Neural cell (in vitro differentiated cells): Measurements from ENCODE around the gene GLA. TPM values are rescaled to one million over a fixed set of nuclear protein-coding genes. Genes with fewer than 3 reads are reported as not detected.
A peak's percentile ranks its signal among the peaks of the same experiment; 100 is the strongest.

Experiments
- H2AFZ ChIP-seq: fragments of 200-600, 300-800 bp; sonication (generic), shearing (Covaris generic); 2 replicates; pipeline ENCODE4 v1.6.0; 2014; ENCODE audit warnings: low read depth, mild to moderate bottlenecking, antibody characterized with exemption, low read length, moderate library complexity
- H3F3A ChIP-seq: fragments of 200-600 bp; shearing (Covaris generic); 2 replicates; pipeline ENCODE4 v1.6.1; 2016; ENCODE audit warnings: mild to moderate bottlenecking, moderate library complexity, mixed read lengths, antibody characterized with exemption, low read length; ENCODE audit not compliant: insufficient read depth, poor library complexity, severe bottlenecking
- H3K27ac ChIP-seq: fragments of 200-600, 300-800 bp; sonication (generic), shearing (Covaris generic); 2 replicates; pipeline ENCODE4 v1.5.1; 2014; ENCODE audit warnings: mild to moderate bottlenecking, low read length, moderate library complexity
- H3K27me3 ChIP-seq: fragments of 300-800, 200-600 bp; sonication (generic), shearing (Covaris generic); 2 replicates; pipeline ENCODE4 v1.6.0; 2014; ENCODE audit warnings: mild to moderate bottlenecking, low read depth, low read length, moderate library complexity; ENCODE audit not compliant: insufficient read depth
- H3K36me3 ChIP-seq: fragments of 300-800, 200-600 bp; sonication (generic), shearing (Covaris generic); 2 replicates; pipeline ENCODE4 v1.5.1; 2014; ENCODE audit warnings: mild to moderate bottlenecking, antibody characterized with exemption, low read length, moderate library complexity; ENCODE audit not compliant: insufficient read depth
- H3K4me2 ChIP-seq: fragments of 300-800, 200-600 bp; sonication (generic), shearing (Covaris generic); 2 replicates; pipeline ENCODE4 v1.6.0; 2014; ENCODE audit warnings: mild to moderate bottlenecking, low read length
- H3K4me3 ChIP-seq: fragments of 300-800, 200-600 bp; sonication (generic), shearing (Covaris generic); 2 replicates; pipeline ENCODE4 v1.5.1; 2014; ENCODE audit warnings: mild to moderate bottlenecking, low read length, moderate library complexity
- H3K79me2 ChIP-seq: fragments of 200-600 bp; shearing (Covaris generic); replicated peaks from 2 replicates; pipeline ENCODE4 v1.6.0; 2014; ENCODE audit warnings: mild to moderate bottlenecking, low read length, moderate library complexity; ENCODE audit not compliant: insufficient read depth
- H3K9ac ChIP-seq: fragments of 300-800, 200-600 bp; sonication (generic), shearing (Covaris generic); 2 replicates; pipeline ENCODE4 v1.6.1; 2016; ENCODE audit warnings: mild to moderate bottlenecking, low read length, mixed read lengths
- H3K9me2 ChIP-seq: fragments of 200-600 bp; shearing (Covaris generic); 2 replicates; pipeline ENCODE4 v1.6.1; 2016; ENCODE audit warnings: mild to moderate bottlenecking, low read length, mixed read lengths; ENCODE audit not compliant: insufficient read depth
- H3K9me3 ChIP-seq: fragments of 200-600, 300-800 bp; sonication (generic), shearing (Covaris generic); 2 replicates; pipeline ENCODE4 v1.6.1; 2016; ENCODE audit warnings: mild to moderate bottlenecking, mixed run types, low read length, moderate library complexity, mixed read lengths
- H4K20me1 ChIP-seq: fragments of 200-600 bp; shearing (Covaris generic); 2 replicates; pipeline ENCODE4 v1.6.1; 2016; ENCODE audit warnings: mild to moderate bottlenecking, mixed run types; ENCODE audit not compliant: insufficient read depth
- EP300 ChIP-seq: fragments of 450-650 bp; conservative IDR thresholded peaks from 2 replicates; pipeline ENCODE4 v1.6.1; 2014; ENCODE audit warnings: antibody characterized with exemption, mild to moderate bottlenecking, moderate library complexity; ENCODE audit not compliant: poor library complexity, severe bottlenecking
- EZH2 ChIP-seq: fragments of 200-600, 300-800 bp; shearing (Covaris generic), sonication (generic); IDR thresholded peaks from 2 replicates; pipeline ENCODE4 v1.6.1; 2014; ENCODE audit warnings: antibody characterized with exemption, low read length, borderline replicate concordance, mild to moderate bottlenecking; ENCODE audit not compliant: insufficient read depth, poor library complexity, severe bottlenecking
- MXI1 ChIP-seq: fragments of 450-650 bp; conservative IDR thresholded peaks from 2 replicates; pipeline ENCODE4 v1.6.1; 2014; ENCODE audit warnings: antibody characterized with exemption, mild to moderate bottlenecking; ENCODE audit not compliant: poor library complexity, severe bottlenecking
- POLR2AphosphoS5 ChIP-seq: IDR thresholded peaks from 2 replicates; pipeline ENCODE4 v1.6.1; 2012
- RAD21 ChIP-seq: fragments of 450-650 bp; conservative IDR thresholded peaks from 2 replicates; pipeline ENCODE4 v1.6.1; 2014; ENCODE audit warnings: antibody characterized with exemption, mild to moderate bottlenecking, moderate library complexity
- SMC3 ChIP-seq: fragments of 450-650 bp; conservative IDR thresholded peaks from 2 replicates; pipeline ENCODE4 v1.6.1; 2014; ENCODE audit warnings: antibody characterized with exemption, mild to moderate bottlenecking, moderate library complexity; ENCODE audit not compliant: poor library complexity
- TAF1 ChIP-seq: IDR thresholded peaks from 2 replicates; pipeline ENCODE4 v1.6.1; 2012; ENCODE audit warnings: low read depth
- polyA plus RNA-seq: library from polyadenylated mRNA; depleted of rRNA; stranded (reverse); fragments of >200 nt; gene quantifications from 2 replicates; pipeline ENCODE4 v1.2.3, GENCODE V29; 2014
- TF ChIP-seq, protein P1 (sequence below): fragments of 450-650 bp; IDR thresholded peaks from 2 replicates; pipeline ENCODE4 v1.5.1; 2014; ENCODE audit warnings: antibody characterized with exemption, mild to moderate bottlenecking, moderate library complexity; ENCODE audit not compliant: poor library complexity, severe bottlenecking
- TF ChIP-seq, protein P2 (sequence below): IDR thresholded peaks from 2 replicates; pipeline ENCODE4 v1.6.1; 2012; ENCODE audit warnings: borderline replicate concordance

Gene GLA
- polyA plus RNA-seq, 1 donor from 2014 or later = 39.0 TPM

DNA sequence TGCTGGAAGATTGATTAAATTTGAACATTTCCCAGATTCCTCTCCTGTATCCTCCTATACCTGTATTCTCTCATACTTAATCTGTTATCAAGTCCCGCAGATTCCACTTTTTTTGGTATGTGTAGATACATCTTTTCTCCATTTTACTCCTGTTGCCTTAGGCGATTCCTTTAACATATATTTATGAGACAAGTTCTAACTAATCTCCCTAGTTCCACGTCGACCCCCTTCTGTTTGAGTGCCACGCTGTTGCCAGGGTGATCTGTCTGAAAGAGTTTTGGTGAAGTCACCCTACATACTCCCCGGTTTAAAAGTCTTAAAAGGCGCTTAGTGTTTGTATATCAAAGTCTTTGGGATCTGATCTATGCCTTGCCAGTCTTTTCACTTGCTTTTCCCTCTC, 2.7 kb upstream of the GLA start:
- Histone ChIP-seq H3K4me3 (peak overlapping the region; percentile 79), H3F3A (no peaks in the 10 kb centered on the region), H4K20me1 (no peaks in the 10 kb centered on the region), H3K9ac (no peak overlapping the region), H3K27ac (no peak overlapping the region), H3K4me2 (peak overlapping the region; percentile 73), H3K27me3 (no peaks in the 10 kb centered on the region), H3K9me2 (no peaks in the 10 kb centered on the region), H3K36me3 (no peaks in the 10 kb centered on the region), H2AFZ (no peak overlapping the region), H3K9me3 (no peaks in the 10 kb centered on the region), H3K79me2 (peaks cover 34% of the 10 kb centered on the region)
- TF ChIP-seq RAD21 (no peak), TAF1 (no peak), POLR2AphosphoS5 (no peak), MXI1 (no peak), SMC3 (no peak), EZH2 (no peak), EP300 (no peak)
- TF ChIP-seq, protein P1, sequence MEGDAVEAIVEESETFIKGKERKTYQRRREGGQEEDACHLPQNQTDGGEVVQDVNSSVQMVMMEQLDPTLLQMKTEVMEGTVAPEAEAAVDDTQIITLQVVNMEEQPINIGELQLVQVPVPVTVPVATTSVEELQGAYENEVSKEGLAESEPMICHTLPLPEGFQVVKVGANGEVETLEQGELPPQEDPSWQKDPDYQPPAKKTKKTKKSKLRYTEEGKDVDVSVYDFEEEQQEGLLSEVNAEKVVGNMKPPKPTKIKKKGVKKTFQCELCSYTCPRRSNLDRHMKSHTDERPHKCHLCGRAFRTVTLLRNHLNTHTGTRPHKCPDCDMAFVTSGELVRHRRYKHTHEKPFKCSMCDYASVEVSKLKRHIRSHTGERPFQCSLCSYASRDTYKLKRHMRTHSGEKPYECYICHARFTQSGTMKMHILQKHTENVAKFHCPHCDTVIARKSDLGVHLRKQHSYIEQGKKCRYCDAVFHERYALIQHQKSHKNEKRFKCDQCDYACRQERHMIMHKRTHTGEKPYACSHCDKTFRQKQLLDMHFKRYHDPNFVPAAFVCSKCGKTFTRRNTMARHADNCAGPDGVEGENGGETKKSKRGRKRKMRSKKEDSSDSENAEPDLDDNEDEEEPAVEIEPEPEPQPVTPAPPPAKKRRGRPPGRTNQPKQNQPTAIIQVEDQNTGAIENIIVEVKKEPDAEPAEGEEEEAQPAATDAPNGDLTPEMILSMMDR = no peak
- TF ChIP-seq, protein P2, sequence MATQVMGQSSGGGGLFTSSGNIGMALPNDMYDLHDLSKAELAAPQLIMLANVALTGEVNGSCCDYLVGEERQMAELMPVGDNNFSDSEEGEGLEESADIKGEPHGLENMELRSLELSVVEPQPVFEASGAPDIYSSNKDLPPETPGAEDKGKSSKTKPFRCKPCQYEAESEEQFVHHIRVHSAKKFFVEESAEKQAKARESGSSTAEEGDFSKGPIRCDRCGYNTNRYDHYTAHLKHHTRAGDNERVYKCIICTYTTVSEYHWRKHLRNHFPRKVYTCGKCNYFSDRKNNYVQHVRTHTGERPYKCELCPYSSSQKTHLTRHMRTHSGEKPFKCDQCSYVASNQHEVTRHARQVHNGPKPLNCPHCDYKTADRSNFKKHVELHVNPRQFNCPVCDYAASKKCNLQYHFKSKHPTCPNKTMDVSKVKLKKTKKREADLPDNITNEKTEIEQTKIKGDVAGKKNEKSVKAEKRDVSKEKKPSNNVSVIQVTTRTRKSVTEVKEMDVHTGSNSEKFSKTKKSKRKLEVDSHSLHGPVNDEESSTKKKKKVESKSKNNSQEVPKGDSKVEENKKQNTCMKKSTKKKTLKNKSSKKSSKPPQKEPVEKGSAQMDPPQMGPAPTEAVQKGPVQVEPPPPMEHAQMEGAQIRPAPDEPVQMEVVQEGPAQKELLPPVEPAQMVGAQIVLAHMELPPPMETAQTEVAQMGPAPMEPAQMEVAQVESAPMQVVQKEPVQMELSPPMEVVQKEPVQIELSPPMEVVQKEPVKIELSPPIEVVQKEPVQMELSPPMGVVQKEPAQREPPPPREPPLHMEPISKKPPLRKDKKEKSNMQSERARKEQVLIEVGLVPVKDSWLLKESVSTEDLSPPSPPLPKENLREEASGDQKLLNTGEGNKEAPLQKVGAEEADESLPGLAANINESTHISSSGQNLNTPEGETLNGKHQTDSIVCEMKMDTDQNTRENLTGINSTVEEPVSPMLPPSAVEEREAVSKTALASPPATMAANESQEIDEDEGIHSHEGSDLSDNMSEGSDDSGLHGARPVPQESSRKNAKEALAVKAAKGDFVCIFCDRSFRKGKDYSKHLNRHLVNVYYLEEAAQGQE = no peak

DNA sequence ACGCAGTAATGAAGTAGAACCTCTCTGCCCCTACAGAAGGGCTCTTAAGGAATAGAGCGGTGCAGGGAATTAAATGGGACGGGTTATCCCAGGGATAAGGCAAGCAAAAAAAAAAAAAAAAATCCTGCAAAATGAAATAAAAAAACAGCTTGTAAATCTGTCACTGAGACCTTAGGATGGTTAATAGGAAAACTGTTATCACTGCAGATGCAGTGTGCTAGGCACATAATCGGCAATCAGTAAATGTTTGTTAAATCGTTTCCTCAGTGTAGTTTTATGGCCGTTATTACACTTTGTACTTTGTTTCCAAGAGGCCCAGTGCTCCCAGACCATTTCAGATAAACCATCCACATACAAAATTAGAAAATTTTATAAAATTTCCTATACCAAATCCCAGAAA, 1.3 kb upstream of the GLA start:
- Histone ChIP-seq H3K27me3 (no peaks in the 10 kb centered on the region), H3K36me3 (no peaks in the 10 kb centered on the region), H3K9ac (peak overlapping the region; percentile 89), H3K9me2 (no peaks in the 10 kb centered on the region), H3F3A (no peaks in the 10 kb centered on the region), H3K79me2 (peaks cover 34% of the 10 kb centered on the region), H3K4me2 (peak overlapping the region; percentile 73), H4K20me1 (no peaks in the 10 kb centered on the region), H3K9me3 (no peaks in the 10 kb centered on the region), H2AFZ (no peak overlapping the region), H3K27ac (peak overlapping the region; percentile 96), H3K4me3 (peak overlapping the region; percentile 79)
- TF ChIP-seq TAF1 (no peak), SMC3 (no peak), EZH2 (no peak), MXI1 (no peak), EP300 (no peak), POLR2AphosphoS5 (no peak), RAD21 (no peak)
- TF ChIP-seq, protein P2 = no peak
- TF ChIP-seq, protein P1 = no peak
